T-helper 17 cell (primary cell): Measurements from ENCODE around the gene IRF5. TPM values are rescaled to one million over a fixed set of nuclear protein-coding genes. Genes with fewer than 3 reads are reported as not detected.

ENCODE experiments used
- ATAC-seq: fragments of 150-1000 bp; cut with Tn5 transposase; 2 replicates; pipeline ENCODE4 v1.10.0; 2021; ENCODE audit warnings: mild to moderate bottlenecking, moderate library complexity
- DNase-seq, 3 donors: peaks; one replicate each; pipeline versions ENCODE4 v3.0.0 to v3.0.0-alpha.2; 2020 to 2021
- H3K9me3 ChIP-seq: one replicate; pipeline ENCODE4 v1.7.0; 2013; ENCODE audit warnings: low read length, mild to moderate bottlenecking; ENCODE audit not compliant: control insufficient read depth, poor library complexity, severe bottlenecking
- H3K27ac Mint-ChIP-seq: one replicate; pipeline ENCODE4 v1.8.0; 2022; ENCODE audit warnings: mild to moderate bottlenecking, moderate library complexity, mixed read lengths
- H3K27me3 Mint-ChIP-seq: one replicate; pipeline ENCODE4 v1.8.0; 2022; ENCODE audit warnings: mixed read lengths
- H3K36me3 Mint-ChIP-seq: one replicate; pipeline ENCODE4 v1.8.0; 2022; ENCODE audit warnings: low read depth, mixed read lengths
- H3K4me1 Mint-ChIP-seq: one replicate; pipeline ENCODE4 v1.8.0; 2022; ENCODE audit warnings: mild to moderate bottlenecking, mixed read lengths
- H3K4me3 Mint-ChIP-seq: one replicate; pipeline ENCODE4 v1.8.0; 2022; ENCODE audit warnings: mild to moderate bottlenecking, moderate library complexity, mixed read lengths
- total RNA-seq, 4 donors: library from RNA in 2 of 4; stranded (reverse) in 2 of 4; gene quantifications; one replicate each; pipeline ENCODE4 v1.2.3 and lab custom pipeline; 2022 to 2026

The IRF5 gene
- total RNA-seq, 2 donors from 2014 or later = 12.5 to 13.6 TPM

- DNase-seq = no peak
- Mint-ChIP-seq H3K36me3 (peaks cover 4% of the 10 kb centered on the region), H3K4me1 (peaks cover 2% of the 10 kb centered on the region), H3K27me3 (no peaks in the 10 kb centered on the region), H3K4me3 (no peak overlapping the region), H3K27ac (no peak overlapping the region)
- H3K9me3 ChIP-seq = no peaks in the 10 kb centered on the region
- ATAC-seq = no peak
Observed at GRCh38 chr7:128997181-128997580, 59.5 kb downstream of the IRF5 start.

Other genes with a start within 250 kb of the IRF5 start
- gene CALU, start 198.6 kb upstream of the IRF5 start, total RNA-seq = 10 to 100 TPM; 19.9 to 28.1 TPM
- gene OPN1SW, start 162.1 kb upstream of the IRF5 start, total RNA-seq = not detected
- gene CCDC136, start 146.0 kb upstream of the IRF5 start, total RNA-seq = 1 to 10 TPM; 7.5 to 7.7 TPM
- gene FLNC, start 107.5 kb upstream of the IRF5 start, total RNA-seq = under 1 TPM; 0.05 TPM
- 10 to 100 TPM; 62.5 to 68.7 TPM for gene ATP6V1F, start 75.1 kb upstream of the IRF5 start, total RNA-seq
- 1 to 10 TPM in 1 of 2 donors, under 1 TPM in 1; 0.23 to 1.2 TPM for gene KCP, start 27.2 kb upstream of the IRF5 start, total RNA-seq
- gene TNPO3, start 117.2 kb downstream of the IRF5 start, total RNA-seq = 10 to 100 TPM; 29.1 to 29.2 TPM
- 10 to 100 TPM in 1 of 2 donors, 1 to 10 TPM in 1; 3.8 to 68.8 TPM for gene TSPAN33, start 206.8 kb downstream of the IRF5 start, total RNA-seq